H1 (cell line): Measurements from ENCODE around the gene FANCI. TPM values are rescaled to one million over a fixed set of nuclear protein-coding genes. Genes with fewer than 3 reads are reported as not detected.

ENCODE experiments used
- CTCF ChIA-PET: fragments of 300-600 bp; sonication (Branson Sonifier 250); formaldehyde crosslinking; loops from one replicate; lab custom pipeline; 2021; ENCODE audit not compliant: partially characterized antibody; lab: Charles Lee
- POLR2A ChIA-PET: fragments of 300-600 bp; sonication (Branson Sonifier 250); formaldehyde crosslinking; loops from one replicate; lab custom pipeline; 2021; ENCODE audit warnings: inconsistent platforms; ENCODE audit not compliant: partially characterized antibody; lab: Charles Lee
- DNase-seq, 2 experiments: peaks; one replicate each; pipeline versions ENCODE4 v3.0.0 to v3.0.0-alpha.2; 2010 to 2022; ENCODE audit warnings: low spot score in 2 of 2, low read depth in 1 of 2, mixed read lengths in 1 of 2
- FAIRE-seq: peaks from 2 replicates; lab custom pipeline; 2011; peaks lifted over from hg19 to GRCh38; lab: Jason Lieb, UNC
- H2AFZ ChIP-seq: 2 replicates; pipeline ENCODE4 v1.8.1; 2012; ENCODE audit warnings: low read length, inconsistent platforms
- H2AK5ac ChIP-seq: 2 replicates; pipeline ENCODE4 v1.6.1; 2013; ENCODE audit warnings: low read depth, low read length
- H2BK120ac ChIP-seq: replicated peaks from 2 replicates; pipeline ENCODE3; 2013; ENCODE audit warnings: low read depth, low read length, inconsistent platforms
- H2BK12ac ChIP-seq: 2 replicates; pipeline ENCODE4 v1.6.1; 2013; ENCODE audit warnings: low read depth, low read length
- H2BK15ac ChIP-seq: 2 replicates; pipeline ENCODE4 v1.6.1; 2013; ENCODE audit warnings: low read length
- H2BK20ac ChIP-seq: 2 replicates; pipeline ENCODE4 v1.6.1; 2013; ENCODE audit warnings: low read length
- H2BK5ac ChIP-seq: 2 replicates; pipeline ENCODE4 v1.6.1; 2013; ENCODE audit warnings: low read depth, low read length
- H3K14ac ChIP-seq: 2 replicates; pipeline ENCODE4 v1.6.1; 2013; ENCODE audit warnings: inconsistent platforms; ENCODE audit not compliant: insufficient read length
- H3K18ac ChIP-seq: 2 replicates; pipeline ENCODE4 v1.6.1; 2013; ENCODE audit warnings: low read length; ENCODE audit errors: extremely low read depth
- H3K23ac ChIP-seq: 2 replicates; pipeline ENCODE4 v1.6.1; 2013; ENCODE audit warnings: inconsistent platforms; ENCODE audit not compliant: insufficient read length
- H3K23me2 ChIP-seq: 2 replicates; pipeline ENCODE4 v1.6.1; 2013; ENCODE audit warnings: low read depth, low read length
- H3K27ac ChIP-seq: 2 replicates; pipeline ENCODE4 v1.6.1; 2011; ENCODE audit warnings: low read depth, low read length, inconsistent platforms
- H3K27me3 ChIP-seq, 4 experiments: replicated peaks in 1 of 4; 1 replicate in 1 of 4; 2 replicates in 3 of 4; pipeline versions ENCODE4 v1.6.1 to v1.8.1; 2011 to 2013; ENCODE audit warnings: low read length in 3 of 4, mild to moderate bottlenecking in 3 of 4, inconsistent platforms in 2 of 4, mixed read lengths in 2 of 4, moderate library complexity in 1 of 4; ENCODE audit not compliant: control insufficient read depth in 3 of 4, insufficient read depth in 3 of 4; ENCODE audit errors: extremely low read depth in 1 of 4
- H3K36me3 ChIP-seq, 4 experiments: 2 replicates each; pipeline versions ENCODE4 v1.6.1 to v1.8.1; 2011 to 2013; ENCODE audit warnings: mild to moderate bottlenecking in 4 of 4, low read length in 3 of 4, moderate library complexity in 2 of 4, control low read depth in 1 of 4, inconsistent platforms in 1 of 4; ENCODE audit not compliant: insufficient read depth in 4 of 4, control insufficient read depth in 2 of 4
- H3K4ac ChIP-seq: replicated peaks from 2 replicates; pipeline ENCODE3; 2013; ENCODE audit warnings: low read length, low read depth, mixed read lengths, inconsistent platforms; ENCODE audit not compliant: insufficient read length
- H3K4me1 ChIP-seq, 4 experiments: replicated peaks in 1 of 4; 1 replicate in 1 of 4; 2 replicates in 3 of 4; pipeline versions ENCODE4 v1.6.1 to v1.8.1; 2011 to 2013; ENCODE audit warnings: low read length in 3 of 4, inconsistent platforms in 2 of 4, mixed read lengths in 1 of 4; ENCODE audit not compliant: insufficient read depth in 4 of 4, control insufficient read depth in 3 of 4
- H3K4me2 ChIP-seq, 2 experiments: 2 replicates each; pipeline versions ENCODE4 v1.6.1 to v1.8.1; 2011 to 2013; ENCODE audit warnings: low read depth in 2 of 2, low read length in 2 of 2, control low read depth in 1 of 2, inconsistent platforms in 1 of 2, mild to moderate bottlenecking in 1 of 2; ENCODE audit not compliant: insufficient read depth in 1 of 2
- H3K4me3 ChIP-seq, 4 experiments: fragments of 200-600, 300-600 bp in 1 of 4; sonication (generic), shearing (Covaris generic), sonication (Bioruptor Twin) in 1 of 4; 2 replicates each; pipeline versions ENCODE4 v1.5.1 to v1.8.1; 2011 to 2016; ENCODE audit warnings: low read length in 4 of 4, low read depth in 3 of 4, control low read depth in 2 of 4, inconsistent platforms in 2 of 4, mild to moderate bottlenecking in 2 of 4, mixed read lengths in 1 of 4, moderate library complexity in 1 of 4; ENCODE audit not compliant: insufficient read depth in 2 of 4; ENCODE audit errors: extremely low read depth in 1 of 4
- H3K56ac ChIP-seq: replicated peaks from 2 replicates; pipeline ENCODE3; 2013; ENCODE audit warnings: low read depth, mild to moderate bottlenecking, mixed read lengths, low read length, inconsistent platforms; ENCODE audit not compliant: insufficient read length
- H3K79me1 ChIP-seq: 2 replicates; pipeline ENCODE4 v1.6.1; 2013; ENCODE audit warnings: low read depth, low read length, control low read depth
- H3K79me2 ChIP-seq, 2 experiments: 2 replicates each; pipeline versions ENCODE4 v1.6.1 to v1.8.1; 2012 to 2013; ENCODE audit warnings: low read length in 2 of 2, mild to moderate bottlenecking in 2 of 2, inconsistent platforms in 1 of 2; ENCODE audit not compliant: insufficient read depth in 2 of 2, control insufficient read depth in 1 of 2
- H3K9ac ChIP-seq, 4 experiments: replicated peaks in 1 of 4; 1 replicate in 1 of 4; 2 replicates in 3 of 4; pipeline versions ENCODE4 v1.6.1 to v1.8.1; 2011 to 2013; ENCODE audit warnings: low read depth in 3 of 4, low read length in 3 of 4, control low read depth in 2 of 4, mild to moderate bottlenecking in 2 of 4, moderate library complexity in 2 of 4, inconsistent platforms in 1 of 4; ENCODE audit errors: extremely low read depth in 1 of 4
- H3K9me3 ChIP-seq, 2 experiments: 2 replicates each; pipeline versions ENCODE4 v1.6.1 to v1.8.1; 2012 to 2013; ENCODE audit warnings: mild to moderate bottlenecking in 2 of 2, moderate library complexity in 2 of 2, control low read depth in 1 of 2, inconsistent platforms in 1 of 2, low read depth in 1 of 2, low read length in 1 of 2, mixed read lengths in 1 of 2; ENCODE audit not compliant: insufficient read depth in 2 of 2
- H4K20me1 ChIP-seq, 2 experiments: replicated peaks in 1 of 2; 2 replicates each; pipeline versions ENCODE3 to v1.8.1; 2011 to 2013; ENCODE audit warnings: inconsistent platforms in 2 of 2, low read length in 2 of 2, mild to moderate bottlenecking in 1 of 2; ENCODE audit not compliant: insufficient read depth in 2 of 2, control insufficient read depth in 1 of 2
- H4K5ac ChIP-seq: 2 replicates; pipeline ENCODE4 v1.6.1; 2013; ENCODE audit warnings: low read length, low read depth, mixed read lengths, inconsistent platforms; ENCODE audit not compliant: insufficient read length
- H4K8ac ChIP-seq: 2 replicates; pipeline ENCODE4 v1.8.0; 2013; ENCODE audit warnings: mild to moderate bottlenecking, moderate library complexity, low read length, inconsistent platforms; ENCODE audit not compliant: insufficient read depth; ENCODE audit errors: extremely low read depth
- H4K91ac ChIP-seq: replicated peaks from 2 replicates; pipeline ENCODE3; 2013; ENCODE audit warnings: low read length, mixed read lengths, inconsistent platforms; ENCODE audit not compliant: insufficient read length
- POLR2A ChIP-seq, 2 experiments: IDR thresholded peaks; 1 replicate in 1 of 2; 2 replicates in 1 of 2; pipeline ENCODE4 v1.6.1; 2011; ENCODE audit warnings: low read depth in 2 of 2, low read length in 2 of 2, mild to moderate bottlenecking in 2 of 2; ENCODE audit errors: control extremely low read depth in 1 of 2
- RNF2 ChIP-seq: fragments of 200-900, 300-1000 bp; sonication (generic); IDR thresholded peaks from 2 replicates; pipeline ENCODE4 v1.7.1; 2016; ENCODE audit warnings: borderline replicate concordance, low read depth, mild to moderate bottlenecking, antibody characterized with exemption, low read length; ENCODE audit not compliant: poor library complexity, severe bottlenecking; ENCODE audit errors: missing control alignments
- WGBS, 2 experiments: shearing (Covaris generic) in 1 of 2; methylation state at CpG; one replicate each; pipeline versions ENCODE4 v1.1.6 to v1.1.7; 2013 to 2015; ENCODE audit warnings: low lambda C conversion rate in 2 of 2, mixed read lengths in 2 of 2, inconsistent platforms in 1 of 2, low coverage in 1 of 2, missing lambda C conversion rate in 1 of 2; ENCODE audit not compliant: insufficient replicate concordance in 2 of 2, insufficient coverage in 1 of 2, insufficient read length in 1 of 2; ENCODE audit errors: extremely low coverage in 1 of 2, missing lambda C conversion rate in 1 of 2; 5-methylcytosine and 5-hydroxymethylcytosine counted together
- polyA plus RNA-seq, 7 experiments: library from polyadenylated mRNA; depleted of rRNA in 3 of 7; stranded (reverse) in 5 of 7; unstranded in 2 of 7; fragments of >200 nt in 5 of 7; fragments of 200-250 nt in 2 of 7; gene quantifications; 1 replicate in 5 of 7; 2 replicates in 1 of 7; 4 replicates in 1 of 7; pipeline versions ENCODE4 v1.2.1 to v1.2.3, GENCODE V29; 2011 to 2013; ENCODE audit warnings: missing spikeins in 2 of 7, mixed read lengths in 2 of 7
- total RNA-seq: library from RNA; stranded (reverse); fragmentation: NEBNext Ultra II Directional; extraction: Animal tissue kit (Norgen Biotek cat#: 25700); gene quantifications from 2 replicates; pipeline ENCODE4 v1.2.1, GENCODE V29; 2021

The FANCI gene
- total and polyA plus RNA-seq, 2 of the 8 experiments (the other 6 are each of a cell fraction or from before 2014, with no cell fraction given), result 37.8 to 115 TPM

DNA sequence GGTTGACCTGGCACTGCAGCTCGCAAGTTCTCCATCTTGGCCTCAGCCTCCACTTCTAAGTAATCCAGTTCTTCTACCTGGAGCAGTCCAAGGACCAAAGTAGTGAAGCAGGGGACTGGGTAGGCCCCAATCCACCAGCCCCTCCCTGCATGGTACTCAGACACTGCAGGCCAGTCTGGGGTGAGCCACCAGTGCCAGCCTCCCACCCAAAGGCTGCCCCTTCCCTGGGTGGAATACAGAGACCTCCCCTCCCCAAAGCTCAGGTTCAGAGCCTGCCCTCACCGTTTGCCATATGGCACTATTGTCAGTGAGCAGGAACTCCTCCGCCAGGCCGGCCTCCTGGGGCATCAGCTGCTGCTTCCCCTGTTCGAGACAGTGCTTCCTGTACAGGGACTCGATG is 80.0 kb downstream of the FANCI start:
- Histone ChIP-seq H3K27ac (no peak overlapping the region), H3K56ac (no peak overlapping the region), H2BK5ac (no peak overlapping the region)

More for the DNA sequence above, 80.0 kb downstream of the FANCI start:
- no peak overlapping the region for H2BK15ac ChIP-seq
- H4K8ac ChIP-seq, result no peak overlapping the region
- no peak overlapping the region for H3K9ac ChIP-seq
- no peaks in the 10 kb centered on the region for H3K4me1 ChIP-seq
- H3K18ac ChIP-seq, result no peak overlapping the region
- H2BK120ac ChIP-seq, result no peak overlapping the region
- ChIA-PET CTCF (interaction anchor here (0.9 to 1.9 kb wide), 4 partner anchors 10 to 119 kb away, joined by 3 to 11 read pairs (median 4); no protein-coding TSS in a partner anchor), POLR2A (interaction anchor here (20.0 kb wide), 2 partner anchors 4 to 9 kb away, joined by 250 read pairs; partner anchors contain the start of gene POLG)
- 88% methylated on average over 6 of the region's 6 CpGs; no CpG with 5 or more reads in 1 of the 2 experiments for WGBS, 2 experiments
- peaks cover 70 to 97% (median 90%) of the 10 kb centered on the region in 4 experiments for H3K36me3 ChIP-seq
- H4K20me1 ChIP-seq, result peaks cover 8 to 25% of the 10 kb centered on the region in 2 experiments
- no peak overlapping the region for H2AK5ac ChIP-seq
- H3K9me3 ChIP-seq, result no peaks in the 10 kb centered on the region
- H3K79me1 ChIP-seq, result peaks cover 2% of the 10 kb centered on the region
- H3K23ac ChIP-seq, result no peak overlapping the region
- no peak for FAIRE-seq
- H4K5ac ChIP-seq, result no peak overlapping the region
- H2AFZ ChIP-seq, result no peak overlapping the region
- H4K91ac ChIP-seq, result no peak overlapping the region
- no peaks in the 10 kb centered on the region for H3K79me2 ChIP-seq
- no peak for DNase-seq
- no peak overlapping the region for H3K14ac ChIP-seq
- H3K23me2 ChIP-seq, result no peaks in the 10 kb centered on the region; the same call in 1 of the 2 replicates
- H3K27me3 ChIP-seq, result no peaks in the 10 kb centered on the region
- TF ChIP-seq RNF2 (no peak), POLR2A (IDR thresholded peaks at IDR 0.05; ENCODE audit: control extremely low read depth in 1 of 2, low read depth in 2 of 2, low read length in 2 of 2) (0 out of 3 replicates have a peak, but pooled peaks of 1 of the 2 experiments have one; percentile 26)
- no peak overlapping the region for H3K4me2 ChIP-seq
- H2BK12ac ChIP-seq, result no peak overlapping the region
- no peak overlapping the region for H2BK20ac ChIP-seq
- H3K4me3 ChIP-seq, result no peak overlapping the region
- no peak overlapping the region for H3K4ac ChIP-seq
